ENCODE results near the gene PDPR. TPM values are rescaled to one million over a fixed set of nuclear protein-coding genes. Genes with fewer than 3 reads are reported as not detected.
"Not testable (repeated sequence)": the region's sequence is repeated elsewhere in the genome, so short reads cannot be mapped to it uniquely, and the experiment has no call there.

PDPR gene
- total RNA-seq (2014; rRNA removed; shearing (Covaris generic)) = 11.8 and 14.9 TPM in 2 replicates

DNA sequence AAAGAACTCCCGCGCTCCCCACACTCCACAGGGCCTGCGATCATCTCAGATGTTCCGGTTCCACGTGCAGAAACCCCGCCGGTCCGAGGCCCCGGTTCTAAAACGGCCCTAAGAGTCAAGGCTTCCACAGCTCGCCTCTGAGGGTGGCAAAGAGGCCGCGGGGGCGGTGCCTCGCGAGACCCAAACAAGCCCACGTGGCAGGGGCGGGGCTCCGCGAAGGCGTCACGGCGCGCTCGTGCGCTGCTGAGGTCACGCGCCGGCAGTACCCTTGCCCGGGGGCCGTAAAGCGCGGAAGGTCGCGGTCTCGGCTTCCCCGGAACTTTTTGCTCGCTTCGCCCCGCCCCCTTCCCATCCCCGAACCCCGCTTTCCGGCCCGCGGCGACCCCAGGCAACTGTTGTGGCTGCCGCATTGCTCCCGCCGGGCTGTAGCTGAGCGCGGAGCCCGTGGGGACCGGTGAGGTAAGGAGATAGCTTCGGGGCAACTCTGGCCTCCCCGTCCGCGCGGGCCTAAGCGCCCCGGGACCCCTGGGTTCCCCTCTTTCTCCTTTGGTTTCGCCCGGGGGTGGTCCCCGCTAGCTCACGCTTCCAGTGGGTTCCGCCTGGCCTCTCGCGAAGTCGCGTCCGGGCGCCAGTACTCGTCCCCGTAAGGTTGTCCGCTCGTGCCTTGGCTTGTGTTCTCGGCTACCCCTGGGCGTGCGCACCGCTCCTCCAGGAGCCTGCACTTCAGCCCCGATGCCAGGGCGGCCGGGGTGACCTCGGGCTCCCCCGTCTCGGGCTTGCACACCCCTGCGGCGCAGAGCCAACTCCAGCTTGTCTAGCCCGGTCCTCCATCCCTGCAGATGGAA is at the start of gene PDPR:
PDPR (plus strand) TSS at position 351 of the 845 bp plus-strand sequence. CDS start 6,161 bp downstream, outside the sequence.
- not testable (repeated sequence) for H3K27me3 ChIP-seq (ENCODE audit: control insufficient read depth, insufficient read depth, low read length); H3K36me3 ChIP-seq (replicated peaks; ENCODE audit: control insufficient read depth, insufficient read depth, low read length)
- DNase-seq = peak; percentile 85
- peak within 1 kb of the TSS; percentile 66 for H3K4me3 ChIP-seq (ENCODE audit: insufficient read depth, low read depth, low read length)

DNA sequence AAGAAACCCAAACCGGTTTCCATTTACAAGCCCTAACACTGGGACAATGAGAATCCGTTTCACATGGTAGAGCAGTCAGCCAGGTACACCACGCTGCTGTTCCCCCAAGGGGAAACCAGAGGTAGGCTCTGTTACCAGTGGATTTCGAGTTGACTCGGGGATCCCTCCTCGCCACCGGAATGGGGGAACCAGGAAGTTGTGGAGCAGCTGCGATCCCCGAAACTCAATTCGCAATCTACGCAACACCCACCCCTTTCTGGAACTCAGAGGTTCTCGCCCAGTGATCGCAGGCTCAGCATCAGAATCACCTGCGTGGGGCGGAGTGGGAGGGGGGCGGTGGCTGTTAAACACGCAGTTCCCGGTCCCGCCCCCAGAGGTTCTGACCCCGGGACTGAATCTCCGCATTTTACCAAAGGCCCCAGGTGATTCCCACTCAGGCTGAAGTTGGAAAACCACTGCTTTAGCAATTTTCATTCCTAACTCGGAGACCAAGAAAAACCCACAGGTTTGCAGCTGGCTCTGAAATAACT is 49.2 kb upstream of the PDPR start:
- H3K27me3 ChIP-seq (ENCODE audit: control insufficient read depth, insufficient read depth, low read length); H3K36me3 ChIP-seq (replicated peaks; ENCODE audit: control insufficient read depth, insufficient read depth, low read length): not testable (repeated sequence)
- peak overlapping the region; percentile 59 for H3K4me3 ChIP-seq (ENCODE audit: insufficient read depth, low read depth, low read length)
- peak; percentile 13 for DNase-seq

DNA sequence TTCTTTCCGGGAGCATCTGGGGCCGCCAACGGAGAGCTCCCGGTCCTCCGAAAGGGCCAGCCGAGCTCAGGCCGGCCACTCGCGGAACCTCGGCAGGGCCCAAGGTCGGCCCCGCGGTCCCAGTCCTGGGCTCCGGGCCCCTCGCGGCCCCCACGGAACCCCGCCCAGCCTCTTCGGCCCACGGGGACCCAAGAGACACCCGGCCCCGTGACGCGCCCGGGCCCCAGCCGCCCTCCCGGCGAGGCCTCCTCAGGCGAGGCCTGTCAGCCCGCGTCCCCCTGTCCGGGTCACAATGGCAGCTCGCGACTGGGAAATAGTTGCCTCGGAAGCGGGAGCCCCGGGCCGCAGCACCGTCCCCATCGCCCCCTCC is 48.8 kb upstream of the PDPR start:
- H3K36me3 ChIP-seq (replicated peaks; ENCODE audit: control insufficient read depth, insufficient read depth, low read length); H3K27me3 ChIP-seq (ENCODE audit: control insufficient read depth, insufficient read depth, low read length); DNase-seq: not testable (repeated sequence)
- H3K4me3 ChIP-seq (ENCODE audit: insufficient read depth, low read depth, low read length) = peak overlapping the region; percentile 59

DNA sequence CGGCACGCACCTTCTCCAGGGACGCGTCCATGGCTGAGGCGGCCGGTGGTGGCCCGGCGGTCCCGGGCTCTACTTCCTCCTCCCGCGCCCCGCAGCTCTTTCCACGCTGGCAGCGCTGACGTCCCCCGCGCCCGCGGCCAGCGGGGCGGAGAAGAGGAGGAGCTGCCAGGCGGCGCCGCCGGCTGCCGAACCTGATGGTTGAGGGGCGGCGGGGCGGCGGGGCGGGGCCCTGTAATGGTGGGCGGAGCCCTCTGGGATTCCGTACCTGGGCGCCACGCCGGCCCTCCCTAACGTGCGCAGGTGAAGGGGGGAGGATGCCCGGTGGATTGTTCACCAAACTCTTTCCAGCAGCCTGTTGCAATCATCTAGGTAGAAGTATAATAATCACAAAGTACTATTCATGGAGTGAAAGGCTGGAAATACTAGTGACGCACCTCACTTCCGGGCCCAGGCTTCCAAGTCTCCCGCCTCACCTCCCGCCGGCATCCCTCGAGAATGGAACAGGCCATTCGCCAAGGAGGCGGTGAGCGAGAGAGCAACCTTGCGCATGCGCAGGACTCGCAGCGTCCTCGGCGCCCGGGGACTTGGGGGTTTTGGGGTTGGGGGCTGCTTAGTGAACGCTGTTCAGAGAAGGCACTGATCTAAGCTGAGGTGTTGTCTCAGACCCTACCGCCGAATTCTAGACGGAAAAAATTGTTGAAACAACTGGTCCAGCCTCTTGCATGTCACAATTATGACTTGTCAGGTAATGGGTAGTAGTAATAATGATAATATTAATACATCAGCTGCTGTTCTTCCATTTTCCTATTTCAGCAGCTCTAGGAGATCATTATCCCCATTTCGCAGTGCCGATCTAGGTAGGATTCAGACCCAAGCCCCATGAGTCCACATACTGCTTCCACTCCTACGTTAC is 48.1 kb upstream of the PDPR start:
- peak; percentile 95 for DNase-seq
- H3K4me3 ChIP-seq (ENCODE audit: insufficient read depth, low read depth, low read length) = peak overlapping the region; percentile 59
- not testable (repeated sequence) for H3K27me3 ChIP-seq (ENCODE audit: control insufficient read depth, insufficient read depth, low read length); H3K36me3 ChIP-seq (replicated peaks; ENCODE audit: control insufficient read depth, insufficient read depth, low read length)

DNA sequence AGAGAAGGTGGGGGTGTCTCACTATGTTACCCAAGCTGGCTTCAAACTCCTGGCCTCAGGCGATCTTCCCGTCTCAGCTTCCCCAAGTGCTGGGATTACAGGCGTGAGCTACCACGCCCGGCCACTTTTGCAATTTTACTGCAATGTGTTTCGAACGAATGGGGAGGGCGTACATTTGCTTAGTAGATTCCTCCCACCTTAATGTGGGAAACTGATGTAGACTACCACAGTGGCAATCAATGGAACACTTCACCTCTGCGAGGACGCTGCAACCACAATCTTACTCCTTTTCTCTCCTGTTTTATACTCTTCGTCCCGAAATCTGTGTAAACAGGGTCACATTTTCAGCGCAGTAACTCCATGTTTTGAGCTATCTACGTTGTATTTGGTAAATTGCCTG is 47.4 kb upstream of the PDPR start:
- peak overlapping the region; percentile 45; the same call in 1 of the 2 replicates for H3K4me3 ChIP-seq (ENCODE audit: insufficient read depth, low read depth, low read length)
- DNase-seq; H3K27me3 ChIP-seq (ENCODE audit: control insufficient read depth, insufficient read depth, low read length); H3K36me3 ChIP-seq (replicated peaks; ENCODE audit: control insufficient read depth, insufficient read depth, low read length): not testable (repeated sequence)

DNA sequence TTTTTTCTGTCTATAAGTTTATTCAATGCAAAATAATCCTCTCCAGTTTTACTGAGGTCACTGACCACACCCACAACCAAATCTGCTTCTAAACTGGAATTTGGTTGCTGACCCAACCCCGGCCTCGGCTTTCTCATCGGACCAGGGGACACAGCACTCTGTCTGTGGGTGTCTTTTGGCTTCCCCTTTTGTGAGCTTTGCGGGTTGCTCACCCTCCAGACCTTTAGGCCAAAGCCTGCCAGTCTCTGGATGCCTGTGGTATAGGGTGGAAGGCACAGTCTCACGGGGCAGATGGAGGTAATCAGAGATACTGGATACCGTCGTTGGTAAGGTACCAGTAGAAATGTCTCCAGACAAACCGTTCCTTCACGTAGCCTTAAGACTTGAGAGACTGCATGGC is 35.1 kb upstream of the PDPR start:
- not testable (repeated sequence) for H3K27me3 ChIP-seq (ENCODE audit: control insufficient read depth, insufficient read depth, low read length); H3K36me3 ChIP-seq (replicated peaks; ENCODE audit: control insufficient read depth, insufficient read depth, low read length); H3K4me3 ChIP-seq (ENCODE audit: insufficient read depth, low read depth, low read length); DNase-seq

DNA sequence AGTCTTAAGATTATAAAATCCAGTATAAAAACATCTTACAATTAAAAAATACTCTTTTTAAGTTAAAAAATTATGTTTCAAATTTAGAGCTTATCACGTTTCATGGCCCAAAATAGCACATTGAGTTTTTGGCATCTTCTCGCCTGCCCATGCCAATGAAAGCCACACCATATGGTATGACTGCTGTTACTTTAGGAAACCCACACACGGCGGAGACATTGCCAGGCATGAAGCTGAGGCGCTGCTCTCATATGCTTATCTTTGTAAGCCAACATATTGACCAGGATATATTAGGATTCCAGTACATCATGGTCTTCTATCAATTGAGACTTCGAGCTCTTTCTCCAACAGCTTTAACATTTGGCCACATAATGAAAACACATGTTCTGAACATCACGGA is 32.9 kb upstream of the PDPR start:
- not testable (repeated sequence) for DNase-seq; H3K27me3 ChIP-seq (ENCODE audit: control insufficient read depth, insufficient read depth, low read length); H3K4me3 ChIP-seq (ENCODE audit: insufficient read depth, low read depth, low read length); H3K36me3 ChIP-seq (replicated peaks; ENCODE audit: control insufficient read depth, insufficient read depth, low read length)

DNA sequence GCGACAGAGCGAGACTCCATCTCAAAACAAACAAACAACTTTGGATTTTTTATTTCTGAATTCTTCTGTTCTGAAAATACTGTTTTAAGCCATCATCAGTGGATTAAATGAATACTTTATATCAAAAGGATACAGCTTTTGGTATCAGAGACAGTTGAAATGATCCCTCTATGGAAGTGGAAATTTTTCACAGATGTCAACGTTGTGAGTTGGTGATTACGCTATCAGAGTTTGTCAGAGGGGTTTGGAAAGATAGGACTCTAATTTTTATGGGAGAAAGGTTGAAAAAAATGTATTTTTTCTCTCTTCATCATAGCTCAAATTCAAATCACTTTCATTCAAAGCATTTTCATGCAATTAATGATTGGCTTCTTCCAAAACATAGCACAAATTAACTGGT is 30.2 kb upstream of the PDPR start:
- not testable (repeated sequence) for H3K27me3 ChIP-seq (ENCODE audit: control insufficient read depth, insufficient read depth, low read length); H3K36me3 ChIP-seq (replicated peaks; ENCODE audit: control insufficient read depth, insufficient read depth, low read length); H3K4me3 ChIP-seq (ENCODE audit: insufficient read depth, low read depth, low read length); DNase-seq

DNA sequence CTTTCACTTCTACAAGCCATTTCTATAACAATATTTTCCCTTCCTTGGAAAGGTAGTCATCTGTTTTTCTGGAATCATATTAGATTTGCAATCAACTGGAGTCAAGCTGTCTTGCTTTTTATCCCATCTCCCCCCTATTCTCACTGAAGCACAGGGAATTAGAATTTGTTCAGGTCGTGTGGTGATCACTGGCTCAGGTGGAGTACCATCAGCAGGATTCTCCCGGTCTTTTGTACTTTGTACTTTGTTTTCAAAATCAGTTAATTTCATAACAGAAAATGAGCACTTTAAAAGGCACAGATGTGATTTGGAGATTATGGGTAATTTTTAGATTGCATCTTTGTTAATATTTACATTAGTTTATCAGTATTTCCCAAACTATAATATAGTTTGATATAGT is 26.0 kb upstream of the PDPR start:
- DNase-seq; H3K27me3 ChIP-seq (ENCODE audit: control insufficient read depth, insufficient read depth, low read length); H3K4me3 ChIP-seq (ENCODE audit: insufficient read depth, low read depth, low read length); H3K36me3 ChIP-seq (replicated peaks; ENCODE audit: control insufficient read depth, insufficient read depth, low read length): not testable (repeated sequence)

DNA sequence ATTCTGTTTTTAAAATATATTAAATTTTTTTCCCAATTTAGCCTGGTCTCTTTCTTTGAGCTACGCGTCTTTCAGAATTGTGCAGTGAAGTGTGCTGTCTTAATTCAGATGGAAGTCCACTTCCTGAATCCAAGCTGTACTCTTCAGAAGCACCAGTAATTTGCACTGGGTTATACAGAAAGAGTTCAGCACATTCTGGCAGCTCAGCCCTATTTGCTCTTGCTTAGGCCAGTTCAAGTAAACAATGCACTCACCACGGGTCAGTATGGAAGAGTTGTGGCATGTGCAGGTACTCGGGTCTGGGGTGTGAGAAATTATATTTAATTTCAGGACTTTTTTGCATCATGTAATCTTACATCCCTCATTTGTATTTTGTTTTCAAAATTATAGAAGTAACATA is 25.3 kb upstream of the PDPR start:
- not testable (repeated sequence) for DNase-seq; H3K4me3 ChIP-seq (ENCODE audit: insufficient read depth, low read depth, low read length); H3K36me3 ChIP-seq (replicated peaks; ENCODE audit: control insufficient read depth, insufficient read depth, low read length); H3K27me3 ChIP-seq (ENCODE audit: control insufficient read depth, insufficient read depth, low read length)

DNA sequence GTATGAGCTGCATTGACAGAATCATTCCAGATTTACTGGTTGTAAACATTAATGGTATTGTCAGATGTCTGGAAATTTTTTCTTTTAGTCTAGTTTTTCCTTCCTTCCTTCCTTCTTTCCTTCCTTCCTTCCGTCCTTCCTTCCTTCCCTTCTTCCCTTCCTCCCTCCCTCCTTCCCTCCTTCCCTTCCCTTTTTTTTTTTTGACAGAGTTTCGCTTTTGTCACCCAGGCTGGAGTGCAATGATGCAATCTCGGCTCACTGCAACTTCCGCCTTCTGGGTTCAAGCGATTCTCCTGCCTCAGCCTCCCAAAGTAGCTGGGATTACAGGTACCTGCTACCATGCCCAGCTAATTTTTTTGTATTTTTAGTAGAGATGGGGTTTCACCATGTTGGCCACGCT is 24.8 kb upstream of the PDPR start:
- not testable (repeated sequence) for H3K4me3 ChIP-seq (ENCODE audit: insufficient read depth, low read depth, low read length); DNase-seq; H3K36me3 ChIP-seq (replicated peaks; ENCODE audit: control insufficient read depth, insufficient read depth, low read length); H3K27me3 ChIP-seq (ENCODE audit: control insufficient read depth, insufficient read depth, low read length)

DNA sequence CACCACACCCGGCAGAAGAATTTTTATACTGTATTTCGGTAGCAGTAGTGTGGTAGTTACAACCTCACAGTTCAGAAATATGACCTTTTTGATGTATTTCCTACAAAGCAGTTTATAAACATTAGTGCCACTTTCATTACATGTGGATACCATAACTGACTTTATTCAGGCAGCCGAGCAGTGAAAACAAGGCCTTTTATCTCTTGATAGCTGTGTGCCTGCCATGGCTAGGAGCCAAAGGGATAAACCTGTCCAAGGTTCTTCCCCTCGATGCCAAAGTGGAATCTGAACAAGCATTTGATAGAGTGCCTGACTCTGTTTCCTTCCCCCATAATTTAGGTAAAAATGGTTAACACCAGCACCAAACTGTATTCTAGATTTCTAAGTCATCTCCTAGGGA is 23.0 kb upstream of the PDPR start:
- H3K4me3 ChIP-seq (ENCODE audit: insufficient read depth, low read depth, low read length); H3K36me3 ChIP-seq (replicated peaks; ENCODE audit: control insufficient read depth, insufficient read depth, low read length); DNase-seq; H3K27me3 ChIP-seq (ENCODE audit: control insufficient read depth, insufficient read depth, low read length): not testable (repeated sequence)

DNA sequence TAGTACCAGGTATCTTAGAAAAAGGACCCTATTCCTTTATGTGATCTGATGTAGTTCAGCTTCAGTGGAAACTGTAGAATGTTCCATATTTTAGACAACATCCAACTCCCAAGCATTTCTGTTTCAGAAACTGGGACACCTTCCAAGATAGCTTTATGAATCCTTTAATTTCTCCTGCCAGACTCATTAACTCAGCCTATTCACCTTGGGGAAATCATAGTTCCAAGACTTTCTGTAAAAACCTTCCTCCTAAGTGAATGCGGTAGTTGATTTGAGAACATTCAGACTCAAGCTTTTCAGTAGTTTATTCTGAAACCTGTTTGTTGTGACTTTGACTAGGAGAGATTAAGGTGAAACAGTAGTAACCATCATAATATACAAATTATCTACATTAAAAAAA is 20.0 kb upstream of the PDPR start:
- DNase-seq; H3K27me3 ChIP-seq (ENCODE audit: control insufficient read depth, insufficient read depth, low read length); H3K4me3 ChIP-seq (ENCODE audit: insufficient read depth, low read depth, low read length); H3K36me3 ChIP-seq (replicated peaks; ENCODE audit: control insufficient read depth, insufficient read depth, low read length): not testable (repeated sequence)

DNA sequence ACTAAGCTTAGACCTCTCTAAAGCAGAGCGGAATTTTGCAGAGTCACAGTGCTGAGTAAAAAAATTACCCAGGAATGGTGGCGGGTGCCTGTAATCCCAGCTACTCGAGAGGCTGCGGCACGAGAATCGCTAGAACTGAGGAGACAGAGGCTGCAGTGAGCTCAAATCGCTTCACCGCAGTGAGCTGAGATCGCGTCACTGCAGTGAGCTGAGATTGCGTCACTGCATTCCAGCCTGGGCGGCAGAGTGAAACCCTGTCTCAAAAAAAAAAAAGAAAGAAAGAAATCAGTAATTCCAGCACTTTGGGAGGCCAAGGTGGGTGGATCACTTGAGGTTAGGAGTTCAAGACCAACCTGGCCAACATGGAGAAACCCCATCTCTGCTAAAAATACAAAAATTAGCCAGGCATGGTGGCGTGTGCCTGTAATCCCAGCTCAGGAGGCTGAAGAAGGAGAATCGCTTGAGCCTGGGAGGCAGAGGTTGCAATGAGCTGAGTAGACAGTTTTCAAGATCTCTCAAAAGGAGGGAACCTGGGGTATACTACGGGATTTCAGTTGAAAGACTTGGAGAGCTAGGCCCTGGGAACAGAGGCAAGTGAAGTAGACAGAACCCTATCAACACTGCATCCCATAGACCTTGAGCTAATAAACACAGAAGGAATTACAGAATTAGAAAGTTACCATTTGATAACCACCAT is 4.4 kb upstream of the PDPR start:
- not testable (repeated sequence) for H3K4me3 ChIP-seq (ENCODE audit: insufficient read depth, low read depth, low read length); DNase-seq; H3K36me3 ChIP-seq (replicated peaks; ENCODE audit: control insufficient read depth, insufficient read depth, low read length); H3K27me3 ChIP-seq (ENCODE audit: control insufficient read depth, insufficient read depth, low read length)
